GM03348 (cell line): ENCODE data around the gene C17orf114.

Experiments used
- DNase-seq: peaks from one replicate; pipeline ENCODE4 v3.0.0; 2012; ENCODE audit warnings: low spot score

C17orf114 gene

GRCh38 chr17:4823373-4824089, 21.4 kb upstream of the C17orf114 start:
- DNase-seq: no peak

GRCh38 chr17:4822835-4823234, 20.7 kb upstream of the C17orf114 start:
- DNase-seq: no peak

- DNase-seq: no peak
Observed at GRCh38 chr17:4818276-4818675, 16.1 kb upstream of the C17orf114 start.

- no peak for DNase-seq
Observed at GRCh38 chr17:4816826-4817225, 14.7 kb upstream of the C17orf114 start.

- no peak for DNase-seq
Observed at GRCh38 chr17:4815043-4815675, 13.0 kb upstream of the C17orf114 start.

GRCh38 chr17:4812690-4813089, 10.6 kb upstream of the C17orf114 start:
- DNase-seq: no peak

- DNase-seq: no peak
Observed at GRCh38 chr17:4811471-4811870, 9.3 kb upstream of the C17orf114 start.

GRCh38 chr17:4810696-4811290, 8.7 kb upstream of the C17orf114 start:
- no peak for DNase-seq

- no peak for DNase-seq
Observed at GRCh38 chr17:4808378-4808767, 6.2 kb upstream of the C17orf114 start.

- DNase-seq: peak; percentile 54
Observed at GRCh38 chr17:4807605-4808377, 5.7 kb upstream of the C17orf114 start.

GRCh38 chr17:4806777-4807604, 4.9 kb upstream of the C17orf114 start, which contains the start of gene PLD2:
Gene PLD2 (plus strand): TSS chr17:4807152. CDS start chr17:4807773, 621 bp downstream.
- DNase-seq: peak; percentile 100

- no peak for DNase-seq
Observed at GRCh38 chr17:4806456-4806776, 4.3 kb upstream of the C17orf114 start.

- DNase-seq: no peak
Observed at GRCh38 chr17:4800462-4801196, 1.5 kb downstream of the C17orf114 start.

- peak; percentile 74 for DNase-seq
Observed at GRCh38 chr17:4796552-4796920, 5.6 kb downstream of the C17orf114 start.

- no peak for DNase-seq
Observed at GRCh38 chr17:4795168-4795567, 7.0 kb downstream of the C17orf114 start.

- DNase-seq: no peak
Observed at GRCh38 chr17:4790705-4791088, 11.4 kb downstream of the C17orf114 start.

- DNase-seq: peak; percentile 96
Observed at GRCh38 chr17:4789951-4790704, 12.0 kb downstream of the C17orf114 start.

- no peak for DNase-seq
Observed at GRCh38 chr17:4789701-4789950, 12.5 kb downstream of the C17orf114 start.

- no peak for DNase-seq
Observed at GRCh38 chr17:4788807-4789700, 13.1 kb downstream of the C17orf114 start, which contains the start of gene GLTPD2. Gene GLTPD2 (plus strand): TSS chr17:4788964. CDS start chr17:4789012, 48 bp downstream.
